ENCODE data around the gene SERPINC1. TPM values are rescaled to one million over a fixed set of nuclear protein-coding genes. Genes with fewer than 3 reads are reported as not detected.
"Not testable (repeated sequence)": the region's sequence is repeated elsewhere in the genome, so short reads cannot be mapped to it uniquely, and the experiment has no call there.

Gene SERPINC1
- polyA plus RNA-seq (ENCODE audit: insufficient read length) = 0.12 TPM

GRCh38 chr1:173917149-173917548 lies at the start of gene SERPINC1:
TSS of gene SERPINC1 (minus strand) at chr1:173917327. CDS start at chr1:173917259, 68 bp downstream.
- no peak for DNase-seq

- not testable (repeated sequence) for DNase-seq
Measured at GRCh38 chr1:173965896-173966295, 48.8 kb upstream of the SERPINC1 start.

- DNase-seq = no peak
Measured at GRCh38 chr1:173963477-173963876, 46.4 kb upstream of the SERPINC1 start.

GRCh38 chr1:173960625-173961024 lies 43.5 kb upstream of the SERPINC1 start:
- DNase-seq = no peak

- no peak for DNase-seq
Measured at GRCh38 chr1:173954179-173954578, 37.1 kb upstream of the SERPINC1 start.

GRCh38 chr1:173948594-173948993 lies 31.5 kb upstream of the SERPINC1 start:
- DNase-seq = no peak

GRCh38 chr1:173946380-173946921 lies 29.3 kb upstream of the SERPINC1 start:
- DNase-seq = no peak

GRCh38 chr1:173937062-173937461 lies 19.9 kb upstream of the SERPINC1 start:
- no peak for DNase-seq

GRCh38 chr1:173934440-173934839 lies 17.3 kb upstream of the SERPINC1 start:
- no peak for DNase-seq

- not testable (repeated sequence) for DNase-seq
Measured at GRCh38 chr1:173930541-173930940, 13.4 kb upstream of the SERPINC1 start.

- DNase-seq = no peak
Measured at GRCh38 chr1:173925306-173926242, 8.4 kb upstream of the SERPINC1 start.

GRCh38 chr1:173920861-173921260 lies 3.7 kb upstream of the SERPINC1 start:
- no peak for DNase-seq

GRCh38 chr1:173917635-173918493 lies 737 bp upstream of the SERPINC1 start:
- no peak for DNase-seq

GRCh38 chr1:173916667-173917066 lies 460 bp downstream of the SERPINC1 start:
- no peak for DNase-seq

- no peak for DNase-seq
Measured at GRCh38 chr1:173915596-173915995, 1.5 kb downstream of the SERPINC1 start.

GRCh38 chr1:173914366-173914871 lies 2.7 kb downstream of the SERPINC1 start:
- DNase-seq = no peak

GRCh38 chr1:173913111-173913510 lies 4.0 kb downstream of the SERPINC1 start:
- no peak for DNase-seq

GRCh38 chr1:173903827-173904531 lies 13.1 kb downstream of the SERPINC1 start:
- no peak for DNase-seq

- no peak for DNase-seq
Measured at GRCh38 chr1:173900992-173901391, 16.1 kb downstream of the SERPINC1 start.

GRCh38 chr1:173900427-173900826 lies 16.7 kb downstream of the SERPINC1 start:
- no peak for DNase-seq

- DNase-seq = no peak
Measured at GRCh38 chr1:173894189-173894588, 22.9 kb downstream of the SERPINC1 start.

GRCh38 chr1:173893611-173894010 lies 23.5 kb downstream of the SERPINC1 start:
- no peak for DNase-seq

All from hindlimb muscle (tissue), 1 donor.